ENCODE results near the gene BHLHE40.
A peak's percentile ranks its signal among the peaks of the same experiment; 100 is the strongest.

The BHLHE40 gene

GRCh38 chr3:5019411-5020241, 40.4 kb downstream of the BHLHE40 start:
- DNase-seq (ENCODE audit: low read depth, low spot score), result no peak

GRCh38 chr3:5020242-5020722, 41.0 kb downstream of the BHLHE40 start:
- DNase-seq (ENCODE audit: low read depth, low spot score), result no peak

GRCh38 chr3:5021116-5022092, 42.2 kb downstream of the BHLHE40 start:
- no peak for DNase-seq (ENCODE audit: low read depth, low spot score)

GRCh38 chr3:5022187-5022965, 43.1 kb downstream of the BHLHE40 start:
- DNase-seq (ENCODE audit: low read depth, low spot score), result no peak

- DNase-seq (ENCODE audit: low read depth, low spot score), result peak; percentile 67
Observed at GRCh38 chr3:5022966-5023776, 43.9 kb downstream of the BHLHE40 start.

- no peak for DNase-seq (ENCODE audit: low read depth, low spot score)
Observed at GRCh38 chr3:5023777-5024346, 44.6 kb downstream of the BHLHE40 start.

GRCh38 chr3:5026046-5026362, 46.8 kb downstream of the BHLHE40 start:
- no peak for DNase-seq (ENCODE audit: low read depth, low spot score)

GRCh38 chr3:5029715-5030114, 50.5 kb downstream of the BHLHE40 start:
- no peak for DNase-seq (ENCODE audit: low read depth, low spot score)

GRCh38 chr3:5030152-5030551, 50.9 kb downstream of the BHLHE40 start:
- no peak for DNase-seq (ENCODE audit: low read depth, low spot score)

- DNase-seq (ENCODE audit: low read depth, low spot score), result no peak
Observed at GRCh38 chr3:5032844-5033243, 53.6 kb downstream of the BHLHE40 start.

All from iPS DF 19.7 (cell line).